Aorta (tissue), 5 donors: ENCODE measurements around the gene HGS. TPM values are rescaled to one million over a fixed set of nuclear protein-coding genes. Genes with fewer than 3 reads are reported as not detected.

ENCODE experiments used
- ATAC-seq: fragments of 200-7000 bp; cut with Tn5 transposase; one replicate; pipeline ENCODE4 v1.9.1; 2022; ENCODE audit warnings: moderate library complexity; ENCODE audit not compliant: low FRiP score
- DNase-seq, 2 donors: peaks; one replicate each; pipeline ENCODE4 v3.0.0-alpha.2; 2020
- H3K27ac ChIP-seq, 2 donors: one replicate each; pipeline ENCODE4 v1.5.1; 2013; ENCODE audit warnings: low read length in 2 of 2, mild to moderate bottlenecking in 2 of 2, moderate library complexity in 2 of 2, control low read depth in 1 of 2, inconsistent platforms in 1 of 2, low read depth in 1 of 2
- H3K27me3 ChIP-seq, 2 donors: one replicate each; pipeline ENCODE4 v1.6.1; 2013; ENCODE audit warnings: control low read depth in 1 of 2, low read length in 1 of 2, mild to moderate bottlenecking in 1 of 2, moderate library complexity in 1 of 2; ENCODE audit not compliant: insufficient read depth in 2 of 2, control insufficient read depth in 1 of 2
- H3K36me3 ChIP-seq, 2 donors: one replicate each; pipeline ENCODE4 v1.6.1; 2013; ENCODE audit warnings: control low read depth in 1 of 2, low read length in 1 of 2, mild to moderate bottlenecking in 1 of 2; ENCODE audit not compliant: insufficient read depth in 2 of 2, control insufficient read depth in 1 of 2
- H3K4me1 ChIP-seq, 2 donors: one replicate each; pipeline ENCODE4 v1.6.1; 2013; ENCODE audit warnings: low read length in 2 of 2, control low read depth in 1 of 2, mild to moderate bottlenecking in 1 of 2, moderate library complexity in 1 of 2; ENCODE audit not compliant: insufficient read depth in 2 of 2, control insufficient read depth in 1 of 2
- H3K4me3 ChIP-seq, 2 donors: one replicate each; pipeline ENCODE4 v1.5.1; 2013; ENCODE audit warnings: low read length in 2 of 2, control low read depth in 1 of 2, mild to moderate bottlenecking in 1 of 2
- H3K9me3 ChIP-seq: one replicate; pipeline ENCODE4 v1.6.1; 2013; ENCODE audit warnings: mild to moderate bottlenecking, low read length; ENCODE audit not compliant: control insufficient read depth
- WGBS, 2 donors: extraction: QIAGEN DNeasy Blood & Tissue Kit; methylation state at CpG; one replicate each; pipeline ENCODE4 v1.1.7; 2013; 5-methylcytosine and 5-hydroxymethylcytosine counted together
- intact Hi-C, 2 donors: fragments of 100-400 bp; cut with DNase I; formaldehyde crosslinking; loops; one replicate each; pipeline versions ENCODE4 v1.14.2 to v1.15.0; 2022
- polyA plus RNA-seq, 2 donors: library from polyadenylated mRNA; stranded (reverse); fragments of 200-250 nt; gene quantifications; one replicate each; pipeline ENCODE4 v1.2.3, GENCODE V29; 2013
- total RNA-seq, 2 donors: library from RNA; stranded (reverse); fragmentation: NEBNext Ultra II Directional; extraction: Animal tissue kit (Norgen Biotek cat#: 25700); gene quantifications; one replicate each; pipeline ENCODE4 v1.2.1, GENCODE V29; 2021
- donor health status: healthy with polysubstance abuse.
- donor health status: Bipolar disorder and iron deficiency.
- donor health status: DM: no; HTN: no; CAD: no.
- donor health status: DM: no; HTN: no; CAD: no.
- donor health status: DM: yes; HTN: yes; CAD: no.

HGS gene
- total and polyA plus RNA-seq, 4 donors = 49.1 to 277 (median 88.4) TPM

GRCh38 chr17:81652906-81653771 is 30.7 kb upstream of the HGS start:
- no peaks in the 10 kb centered on the region for H3K36me3 ChIP-seq
- intact Hi-C loops = no loop called here
- no peak overlapping the region for H3K27ac ChIP-seq
- no peaks in the 10 kb centered on the region for H3K4me1 ChIP-seq
- H3K9me3 ChIP-seq = peaks cover 2% of the 10 kb centered on the region
- DNase-seq (no peak), ATAC-seq (no peak)
- H3K27me3 ChIP-seq = no peaks in the 10 kb centered on the region
- 20 to 31% methylated on average over 20 to 27 of the region's 27 CpGs for WGBS, 2 donors
- no peak overlapping the region for H3K4me3 ChIP-seq

- H3K36me3 ChIP-seq = no peaks in the 10 kb centered on the region
- DNase-seq (no peak), ATAC-seq (no peak)
- H3K4me3 ChIP-seq = no peak overlapping the region
- WGBS, 2 donors = 75 to 76% methylated on average over 18 of the region's 18 CpGs
- H3K4me1 ChIP-seq = no peaks in the 10 kb centered on the region
- H3K9me3 ChIP-seq = no peaks in the 10 kb centered on the region
- no peaks in the 10 kb centered on the region for H3K27me3 ChIP-seq
- intact Hi-C loops = no loop called here
- no peak overlapping the region for H3K27ac ChIP-seq
These were observed 28.3 kb upstream of the HGS start for GRCh38 chr17:81655378-81656117.

GRCh38 chr17:81656118-81656743 is 27.6 kb upstream of the HGS start, which contains the start of gene PDE6G:
Gene PDE6G, minus strand, starts transcription at chr17:81656542. Its CDS starts 3,237 bp downstream, at chr17:81653305.
- Histone ChIP-seq H3K27ac (no peak within 1 kb of the TSS), H3K9me3 (no peaks in the 10 kb centered on the region), H3K4me3 (no peak within 1 kb of the TSS), H3K4me1 (no peaks in the 10 kb centered on the region), H3K36me3 (no peaks in the 10 kb centered on the region), H3K27me3 (no peaks in the 10 kb centered on the region)
- ATAC-seq = no peak
- intact Hi-C loops = no loop called here
- DNase-seq = no peak
- 79 to 84% methylated on average over 15 of the region's 15 CpGs for WGBS, 2 donors

GRCh38 chr17:81656835-81657234 is 27.0 kb upstream of the HGS start:
- intact Hi-C loops = no loop called here
- H3K4me3 ChIP-seq = no peak overlapping the region
- H3K4me1 ChIP-seq = no peaks in the 10 kb centered on the region
- H3K27me3 ChIP-seq = no peaks in the 10 kb centered on the region
- 55 to 74% methylated on average over 4 of the region's 4 CpGs for WGBS, 2 donors
- no peak overlapping the region for H3K27ac ChIP-seq
- no peak for ATAC-seq
- no peaks in the 10 kb centered on the region for H3K9me3 ChIP-seq
- no peak for DNase-seq
- no peaks in the 10 kb centered on the region for H3K36me3 ChIP-seq

GRCh38 chr17:81659038-81659437 is 24.8 kb upstream of the HGS start:
- Histone ChIP-seq H3K4me1 (no peaks in the 10 kb centered on the region), H3K27ac (no peak overlapping the region), H3K36me3 (no peaks in the 10 kb centered on the region), H3K9me3 (no peaks in the 10 kb centered on the region), H3K27me3 (no peaks in the 10 kb centered on the region), H3K4me3 (no peak overlapping the region)
- WGBS, 2 donors = 71 to 81% methylated on average over 5 of the region's 5 CpGs
- DNase-seq (no peak), ATAC-seq (no peak)
- intact Hi-C loops = no loop called here

GRCh38 chr17:81660441-81660840 is 23.4 kb upstream of the HGS start:
- H3K27me3 ChIP-seq = no peaks in the 10 kb centered on the region
- ATAC-seq = no peak
- no peaks in the 10 kb centered on the region for H3K9me3 ChIP-seq
- no peaks in the 10 kb centered on the region for H3K4me1 ChIP-seq
- H3K36me3 ChIP-seq = no peaks in the 10 kb centered on the region
- H3K27ac ChIP-seq = no peak overlapping the region
- H3K4me3 ChIP-seq = no peak overlapping the region
- DNase-seq = no peak
- 84 to 89% methylated on average over 9 of the region's 9 CpGs for WGBS, 2 donors
- intact Hi-C loops = no loop called here

GRCh38 chr17:81662002-81662401 is 21.8 kb upstream of the HGS start:
- no peak overlapping the region for H3K27ac ChIP-seq
- intact Hi-C loops = no loop called here
- DNase-seq (no peak), ATAC-seq (no peak)
- H3K9me3 ChIP-seq = no peaks in the 10 kb centered on the region
- WGBS, 2 donors = 85 to 86% methylated on average over 4 of the region's 4 CpGs
- H3K4me3 ChIP-seq = no peak overlapping the region
- no peaks in the 10 kb centered on the region for H3K27me3 ChIP-seq
- no peaks in the 10 kb centered on the region for H3K36me3 ChIP-seq
- no peaks in the 10 kb centered on the region for H3K4me1 ChIP-seq

- H3K36me3 ChIP-seq = no peaks in the 10 kb centered on the region
- ATAC-seq = no peak
- intact Hi-C loops = no loop called here
These were observed 19.8 kb upstream of the HGS start for GRCh38 chr17:81664051-81664470.

More at GRCh38 chr17:81664051-81664470, 19.8 kb upstream of the HGS start:
- H3K9me3 ChIP-seq = no peaks in the 10 kb centered on the region
- WGBS, 2 donors = 72 to 83% methylated on average over 7 of the region's 7 CpGs
- no peak overlapping the region for H3K4me3 ChIP-seq
- no peak for DNase-seq
- H3K27me3 ChIP-seq = no peaks in the 10 kb centered on the region
- H3K27ac ChIP-seq = no peak overlapping the region
- no peaks in the 10 kb centered on the region for H3K4me1 ChIP-seq
